Stomach (tissue), 9 donors: Measurements from ENCODE around the gene ZNRF3. TPM values are rescaled to one million over a fixed set of nuclear protein-coding genes. Genes with fewer than 3 reads are reported as not detected.

ENCODE experiments used
- DNase-seq, 2 donors: peaks; one replicate each; pipeline versions ENCODE4 v3.0.0 to v3.0.0-alpha.2; 2013 to 2019
- H3K27ac ChIP-seq, 5 donors: fragments of 200-600 bp in 4 of 5; sonication (generic) in 4 of 5; one replicate each; pipeline ENCODE4 v1.5.1; 2013 to 2019; ENCODE audit warnings: mild to moderate bottlenecking in 1 of 5, moderate library complexity in 1 of 5
- H3K27me3 ChIP-seq, 3 donors: fragments of 200-600 bp; sonication (generic); one replicate each; pipeline ENCODE4 v1.5.1; 2017 to 2019; ENCODE audit warnings: mixed run types in 1 of 3
- H3K36me3 ChIP-seq, 4 donors: fragments of 200-600 bp; sonication (generic); 1 replicate in 3 of 4; 2 replicates in 1 of 4; pipeline ENCODE4 v1.5.1; 2016 to 2019
- H3K4me1 ChIP-seq, 4 donors: fragments of 200-600 bp; sonication (generic); one replicate each; pipeline ENCODE4 v1.5.1; 2016 to 2019
- H3K4me3 ChIP-seq, 4 donors: fragments of 200-600 bp; sonication (generic) in 3 of 4; one replicate each; pipeline ENCODE4 v1.5.1; 2016 to 2019; ENCODE audit warnings: mild to moderate bottlenecking in 1 of 4
- H3K9me3 ChIP-seq, 4 donors: fragments of 200-600 bp; sonication (generic); one replicate each; pipeline ENCODE4 v1.5.1; 2016 to 2019
- EP300 ChIP-seq: sonication (generic); formaldehyde crosslinking; IDR thresholded peaks from one replicate; pipeline ENCODE4 v1.6.1; 2017; ENCODE audit warnings: antibody characterized with exemption
- POLR2A ChIP-seq, 4 donors: fragments of 450-650 bp; IDR thresholded peaks; one replicate each; pipeline ENCODE4 v1.6.1; 2016; ENCODE audit warnings: antibody characterized with exemption in 4 of 4, control low read depth in 2 of 4, mild to moderate bottlenecking in 1 of 4, moderate library complexity in 1 of 4
- POLR2AphosphoS5 ChIP-seq, 3 donors: sonication (generic); formaldehyde crosslinking; IDR thresholded peaks; one replicate each; pipeline ENCODE4 v1.6.1; 2016; ENCODE audit warnings: antibody characterized with exemption in 3 of 3
- WGBS, 5 donors: extraction: QIAGEN DNeasy Blood & Tissue Kit in 3 of 5; methylation state at CpG; one replicate each; pipeline versions ENCODE4 v1.1.5 to v1.1.7; 2013 to 2018; 5-methylcytosine and 5-hydroxymethylcytosine counted together
- intact Hi-C: fragments of 100-400 bp; cut with DNase I; formaldehyde crosslinking; loops from one replicate; pipeline ENCODE4 v1.15.1; 2023; ENCODE audit warnings: low total_unique reads
- polyA plus RNA-seq, 3 donors: library from polyadenylated mRNA; stranded (reverse); fragments of 200-250 nt; gene quantifications; one replicate each; pipeline ENCODE4 v1.2.3, GENCODE V29; 2013
- total RNA-seq, 5 donors: library from RNA; depleted of rRNA; stranded (reverse); fragments of >200 nt; gene quantifications; one replicate each; pipeline versions ENCODE4 v1.1.0 to v1.2.3, GENCODE V29; 2014 to 2016
- TF ChIP-seq, protein P1 (sequence below), 7 experiments: fragments of 450-650 bp in 4 of 7; fragments of 200-600 bp in 3 of 7; sonication (generic) in 3 of 7; IDR thresholded peaks; one replicate each; pipeline ENCODE4 v1.5.1; 2016 to 2019; ENCODE audit warnings: antibody characterized with exemption in 7 of 7, control low read depth in 2 of 7, mild to moderate bottlenecking in 1 of 7
- donor health status: healthy with polysubstance abuse.
- donor health status: Bipolar disorder and iron deficiency.
- donor health status: healthy.

ZNRF3 gene
- total and polyA plus RNA-seq, 8 donors = 1.4 to 52.7 (median 3.6) TPM

DNA sequence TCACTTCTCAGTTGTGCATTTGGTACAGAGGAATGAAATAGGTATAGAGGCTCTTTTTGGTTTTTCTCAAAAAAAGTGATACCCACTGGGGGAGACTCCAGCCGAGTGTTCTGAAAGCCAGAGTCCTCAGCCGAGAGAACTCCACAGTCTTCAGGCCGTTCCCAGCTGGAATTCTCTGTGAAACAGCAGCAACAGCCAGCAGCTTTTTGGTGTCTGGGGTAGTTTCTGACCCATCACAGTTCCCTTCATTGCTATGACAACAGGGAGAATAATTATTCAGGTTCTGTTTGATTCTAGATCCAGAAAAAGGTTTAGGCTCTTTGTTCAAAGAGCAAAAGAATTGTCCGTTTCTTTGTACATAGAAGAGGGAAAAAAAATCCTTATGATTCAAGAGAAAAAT lies 93.7 kb downstream of the ZNRF3 start:
- intact Hi-C loops = loop anchor here (10.0 kb wide), 1 partner anchor 58 kb away; no protein-coding TSS in a partner anchor
- WGBS, 5 donors = 42 to 53% (median 50%) methylated on average over 4 of the region's 4 CpGs

DNA sequence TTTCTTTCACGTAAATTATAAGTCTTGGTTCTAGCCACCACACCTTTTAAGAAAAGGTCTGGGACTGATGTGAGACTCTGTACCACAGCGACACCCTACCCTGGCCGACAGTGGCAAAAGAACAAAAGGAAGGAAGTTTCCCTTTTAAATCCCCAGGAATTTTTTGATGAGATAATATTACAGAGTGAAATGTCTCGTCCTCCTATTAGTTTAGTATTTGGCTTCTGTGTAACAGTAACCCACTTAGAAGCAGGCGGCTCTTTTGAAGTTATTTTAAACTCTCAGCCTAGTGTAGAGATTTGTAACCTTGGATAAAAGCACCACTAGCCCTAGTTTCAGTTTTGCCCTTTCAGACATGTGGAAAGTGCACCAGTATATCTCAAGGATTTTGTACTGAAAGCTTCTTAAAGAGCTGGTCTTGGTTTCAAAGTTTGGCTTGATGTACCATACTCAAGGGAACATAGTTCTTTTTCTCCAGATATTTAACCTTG lies 94.2 kb downstream of the ZNRF3 start:
- Histone ChIP-seq H3K27ac (peak overlapping the region in 4 of 5 donors; percentile 41 to 68 (median 58)), H3K36me3 (no peaks in the 10 kb centered on the region), H3K4me3 (peak overlapping the region; percentile 11 to 26 (median 12)), H3K4me1 (peaks cover 5 to 56% (median 26%) of the 10 kb centered on the region in 4 donors), H3K27me3 (no peaks in the 10 kb centered on the region), H3K9me3 (no peaks in the 10 kb centered on the region)
- intact Hi-C loops = loop anchor here (10.0 kb wide), 1 partner anchor 57 kb away; no protein-coding TSS in a partner anchor
- TF ChIP-seq, protein P1, sequence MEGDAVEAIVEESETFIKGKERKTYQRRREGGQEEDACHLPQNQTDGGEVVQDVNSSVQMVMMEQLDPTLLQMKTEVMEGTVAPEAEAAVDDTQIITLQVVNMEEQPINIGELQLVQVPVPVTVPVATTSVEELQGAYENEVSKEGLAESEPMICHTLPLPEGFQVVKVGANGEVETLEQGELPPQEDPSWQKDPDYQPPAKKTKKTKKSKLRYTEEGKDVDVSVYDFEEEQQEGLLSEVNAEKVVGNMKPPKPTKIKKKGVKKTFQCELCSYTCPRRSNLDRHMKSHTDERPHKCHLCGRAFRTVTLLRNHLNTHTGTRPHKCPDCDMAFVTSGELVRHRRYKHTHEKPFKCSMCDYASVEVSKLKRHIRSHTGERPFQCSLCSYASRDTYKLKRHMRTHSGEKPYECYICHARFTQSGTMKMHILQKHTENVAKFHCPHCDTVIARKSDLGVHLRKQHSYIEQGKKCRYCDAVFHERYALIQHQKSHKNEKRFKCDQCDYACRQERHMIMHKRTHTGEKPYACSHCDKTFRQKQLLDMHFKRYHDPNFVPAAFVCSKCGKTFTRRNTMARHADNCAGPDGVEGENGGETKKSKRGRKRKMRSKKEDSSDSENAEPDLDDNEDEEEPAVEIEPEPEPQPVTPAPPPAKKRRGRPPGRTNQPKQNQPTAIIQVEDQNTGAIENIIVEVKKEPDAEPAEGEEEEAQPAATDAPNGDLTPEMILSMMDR (IDR thresholded peaks at IDR 0.05) = no peak
- peak; percentile 31 to 37 for DNase-seq
- WGBS, 5 donors = 14 to 30% (median 28%) methylated on average over 5 of the region's 5 CpGs

More for the DNA sequence above, 93.7 kb downstream of the ZNRF3 start:
- no peaks in the 10 kb centered on the region for H3K36me3 ChIP-seq
- TF ChIP-seq POLR2AphosphoS5 (IDR thresholded peaks at IDR 0.05) = no peak
- no peak for TF ChIP-seq EP300
- no peak for TF ChIP-seq POLR2A (IDR thresholded peaks at IDR 0.05)
- TF ChIP-seq, protein P1 (IDR thresholded peaks at IDR 0.05) = no peak
- peak overlapping the region; percentile 11 to 26 (median 12) for H3K4me3 ChIP-seq
- no peak for DNase-seq
- peaks cover 5 to 55% (median 25%) of the 10 kb centered on the region in 4 donors for H3K4me1 ChIP-seq
- H3K27me3 ChIP-seq = no peaks in the 10 kb centered on the region
- H3K9me3 ChIP-seq = no peaks in the 10 kb centered on the region
- peak overlapping the region; percentile 41 to 68 (median 57) for H3K27ac ChIP-seq

DNA sequence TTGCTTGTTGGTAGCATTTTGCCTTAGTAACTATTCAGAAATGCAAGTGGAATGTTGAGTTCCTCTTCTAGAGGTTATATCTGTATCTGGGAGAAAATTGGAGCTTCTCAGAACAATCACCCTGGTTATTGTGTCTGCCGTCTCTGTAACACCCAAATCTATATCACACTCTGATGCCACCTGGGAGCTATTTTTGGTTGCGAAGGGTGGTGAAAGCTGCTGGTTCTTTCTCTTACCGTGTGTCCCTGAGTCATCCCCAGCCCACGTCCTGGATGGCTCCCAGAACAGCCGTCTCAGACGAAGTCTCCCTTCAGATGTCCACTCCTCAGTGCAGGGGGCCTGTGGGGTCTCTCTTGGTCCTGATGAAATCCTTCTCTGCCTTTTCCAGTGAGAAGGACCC lies 94.8 kb downstream of the ZNRF3 start:
- no peaks in the 10 kb centered on the region for H3K9me3 ChIP-seq
- H3K4me1 ChIP-seq = peaks cover 5 to 59% (median 29%) of the 10 kb centered on the region in 4 donors
- H3K27me3 ChIP-seq = no peaks in the 10 kb centered on the region
- no peaks in the 10 kb centered on the region for H3K36me3 ChIP-seq
- TF ChIP-seq, protein P1 (IDR thresholded peaks at IDR 0.05) = no peak
- TF ChIP-seq EP300 = no peak
- peak overlapping the region in 1 of 4 donors; percentile 12 for H3K4me3 ChIP-seq
- 33 to 46% (median 41%) methylated on average over 6 of the region's 6 CpGs for whole genome bisulfite sequencing, 5 donors
- intact Hi-C loops = loop anchor here (10.0 kb wide), 1 partner anchor 57 kb away; no protein-coding TSS in a partner anchor
- H3K27ac ChIP-seq = peak overlapping the region; percentile 36 to 68 (median 57)
- DNase-seq = no peak

DNA sequence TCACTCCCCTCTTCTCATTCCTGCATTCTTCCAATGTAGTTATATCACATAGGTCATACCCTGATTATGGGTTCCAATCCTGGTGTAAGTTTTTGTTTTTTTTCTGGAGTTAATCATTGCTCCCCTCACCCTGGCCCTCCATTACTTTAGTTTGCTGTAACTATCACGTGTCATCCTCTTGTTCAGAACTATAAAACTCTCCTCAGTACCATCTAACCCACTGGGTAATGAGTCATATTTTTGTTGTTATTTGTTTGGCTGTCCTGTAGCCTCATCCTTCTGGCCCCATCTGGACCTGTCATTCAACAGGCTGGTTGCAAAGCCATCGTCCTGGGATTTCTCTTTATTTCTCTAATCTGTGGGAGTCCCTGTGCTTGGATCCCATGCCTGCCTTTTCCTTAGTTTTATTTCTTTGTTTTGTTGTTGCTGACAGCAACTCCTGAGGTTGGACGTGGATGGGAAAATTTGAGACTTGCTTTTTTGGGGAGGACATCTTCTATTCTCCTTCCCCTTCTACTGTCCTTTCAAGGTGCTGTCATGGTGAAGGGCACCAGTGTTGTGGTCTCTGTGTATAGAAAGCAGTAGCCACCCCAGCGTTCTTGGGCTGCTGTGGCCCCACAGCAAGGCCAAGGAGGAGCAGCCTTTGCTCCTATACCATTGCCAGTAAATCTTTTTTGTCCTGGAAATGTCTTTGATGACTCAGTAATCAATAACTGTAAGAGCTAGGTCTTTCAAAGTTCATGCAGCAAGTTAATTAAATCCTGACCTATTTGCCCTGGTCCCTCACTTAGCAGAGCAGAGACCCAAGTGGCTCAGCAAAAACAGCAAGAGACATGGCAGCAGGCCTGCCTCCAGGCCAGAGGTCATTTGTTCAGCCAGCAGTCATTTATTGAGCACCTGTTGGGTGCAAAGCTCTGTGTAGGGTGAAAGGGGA lies 95.8 kb downstream of the ZNRF3 start:
- 69 to 79% (median 75%) methylated on average over 4 of the region's 4 CpGs for WGBS, 5 donors
- no peaks in the 10 kb centered on the region for H3K36me3 ChIP-seq
- TF ChIP-seq EP300 = no peak
- TF ChIP-seq POLR2A (IDR thresholded peaks at IDR 0.05) = no peak
- no peak for TF ChIP-seq POLR2AphosphoS5 (IDR thresholded peaks at IDR 0.05)
- TF ChIP-seq, protein P1 (IDR thresholded peaks at IDR 0.05) = no peak

More for the DNA sequence above, 95.8 kb downstream of the ZNRF3 start:
- intact Hi-C loops = loop anchor here (10.0 kb wide), 1 partner anchor 56 kb away; no protein-coding TSS in a partner anchor
- H3K4me3 ChIP-seq = no peak overlapping the region
- no peaks in the 10 kb centered on the region for H3K27me3 ChIP-seq
- no peaks in the 10 kb centered on the region for H3K9me3 ChIP-seq
- peaks cover 6 to 68% (median 33%) of the 10 kb centered on the region in 4 donors for H3K4me1 ChIP-seq
- H3K27ac ChIP-seq = peak overlapping the region in 1 of 5 donors; percentile 57
- no peak for DNase-seq
